Brain microvascular endothelial cell (primary cell): ENCODE results near the gene ATP4A.
"Not testable (repeated sequence)": the region's sequence is repeated elsewhere in the genome, so short reads cannot be mapped to it uniquely, and the experiment has no call there.

Experiments used
- DNase-seq: peaks from one replicate; pipeline ENCODE4 v3.0.0-alpha.2; 2020
- H3K27ac ChIP-seq: fragments of 250-450 bp; sonication (Bioruptor Pico); 2 replicates; pipeline ENCODE4 v1.5.1; 2020; ENCODE audit warnings: mild to moderate bottlenecking, moderate library complexity
- H3K27me3 ChIP-seq: fragments of 250-450 bp; sonication (Bioruptor Pico); replicated peaks from 2 replicates; pipeline ENCODE4 v1.5.1; 2020; ENCODE audit warnings: mild to moderate bottlenecking
- H3K36me3 ChIP-seq: fragments of 250-450 bp; sonication (Bioruptor Pico); replicated peaks from 2 replicates; pipeline ENCODE4 v1.5.1; 2020; ENCODE audit warnings: mild to moderate bottlenecking
- H3K4me3 ChIP-seq: 2 replicates; pipeline ENCODE4 v1.5.1; 2011; ENCODE audit warnings: low read depth, mild to moderate bottlenecking, control low read depth, low read length, moderate library complexity
- CTCF ChIP-seq: IDR thresholded peaks from 2 replicates; pipeline ENCODE4 v1.5.1; 2011; ENCODE audit warnings: low read depth, mild to moderate bottlenecking, moderate library complexity, low read length, control low read depth, inconsistent platforms; ENCODE audit errors: missing control alignments
- in situ Hi-C: cut with HindIII; loops from 2 replicates; pipeline ENCODE4 v1.10.0; 2017; ENCODE audit warnings: low sequenced_read_pairs, low pct_ligation_motif_present

Gene ATP4A

GRCh38 chr19:35563207-35563829 lies at the start of gene ATP4A:
TSS of gene ATP4A (minus strand) at chr19:35563658. CDS start at chr19:35563629, 29 bp downstream.
- TF ChIP-seq CTCF: no peak
- Histone ChIP-seq H3K4me3 (no peak within 1 kb of the TSS), H3K27ac (no peak within 1 kb of the TSS), H3K36me3 (no peaks in the 10 kb centered on the region), H3K27me3 (peaks cover 2% of the 10 kb centered on the region)
- DNase-seq: no peak
- in situ Hi-C loops: no loop called here

GRCh38 chr19:35612559-35613321 lies 49.3 kb upstream of the ATP4A start, which contains the start of gene HAUS5:
TSS of gene HAUS5 (plus strand) at chr19:35612735. CDS start at chr19:35612795, 60 bp downstream.
- no peaks in the 10 kb centered on the region for H3K36me3 ChIP-seq
- DNase-seq: peak; percentile 87
- H3K27ac ChIP-seq: peak within 1 kb of the TSS; percentile 33
- TF ChIP-seq CTCF: no peak
- in situ Hi-C loops: no loop called here
- peak within 1 kb of the TSS; percentile 89 for H3K4me3 ChIP-seq
- no peaks in the 10 kb centered on the region for H3K27me3 ChIP-seq

GRCh38 chr19:35612224-35612558 lies 48.7 kb upstream of the ATP4A start:
- no peak for DNase-seq
- H3K36me3 ChIP-seq: no peaks in the 10 kb centered on the region
- H3K4me3 ChIP-seq: peak overlapping the region; percentile 89
- TF ChIP-seq CTCF: no peak
- no peaks in the 10 kb centered on the region for H3K27me3 ChIP-seq
- no peak overlapping the region for H3K27ac ChIP-seq
- in situ Hi-C loops: no loop called here

- no peaks in the 10 kb centered on the region for H3K27me3 ChIP-seq
- DNase-seq: no peak
- TF ChIP-seq CTCF: no peak
- no peaks in the 10 kb centered on the region for H3K36me3 ChIP-seq
- H3K27ac ChIP-seq: no peak overlapping the region
- in situ Hi-C loops: no loop called here
- no peak overlapping the region for H3K4me3 ChIP-seq
These were observed 46.4 kb upstream of the ATP4A start for GRCh38 chr19:35609851-35610353.

- Histone ChIP-seq H3K27me3 (no peaks in the 10 kb centered on the region), H3K36me3 (no peaks in the 10 kb centered on the region), H3K4me3 (no peak overlapping the region), H3K27ac (no peak overlapping the region)
- no peak for TF ChIP-seq CTCF
- in situ Hi-C loops: no loop called here
- DNase-seq: no peak
These were observed 44.8 kb upstream of the ATP4A start for GRCh38 chr19:35608251-35608650.

- in situ Hi-C loops: no loop called here
These were observed 44.2 kb upstream of the ATP4A start for GRCh38 chr19:35607661-35608060.

GRCh38 chr19:35607170-35607569 lies 43.7 kb upstream of the ATP4A start:
- in situ Hi-C loops, H3K36me3 ChIP-seq, H3K27me3 ChIP-seq, H3K4me3 ChIP-seq, H3K27ac ChIP-seq, DNase-seq: not testable (repeated sequence)

More at GRCh38 chr19:35607661-35608060, 44.2 kb upstream of the ATP4A start:
- TF ChIP-seq CTCF: no peak
- no peak overlapping the region for H3K4me3 ChIP-seq
- no peak overlapping the region for H3K27ac ChIP-seq
- DNase-seq: no peak
- no peaks in the 10 kb centered on the region for H3K36me3 ChIP-seq
- H3K27me3 ChIP-seq: no peaks in the 10 kb centered on the region

- H3K27ac ChIP-seq, H3K27me3 ChIP-seq, H3K36me3 ChIP-seq, in situ Hi-C loops, DNase-seq, H3K4me3 ChIP-seq: not testable (repeated sequence)
These were observed 41.0 kb upstream of the ATP4A start for GRCh38 chr19:35604436-35604835.
